HepG2 (cell line): ENCODE results near the gene LRRC19. TPM values are rescaled to one million over a fixed set of nuclear protein-coding genes. Genes with fewer than 3 reads are reported as not detected.

Experiments used
- AGO2 ChIP-seq: fragments of 200-400 bp; formaldehyde crosslinking; optimal IDR thresholded peaks from 2 replicates; pipeline ENCODE3; 2017; ENCODE audit warnings: mild to moderate bottlenecking, low read depth, low read length, moderate library complexity
- ARNT ChIP-seq: fragments of 450-650 bp; IDR thresholded peaks from 2 replicates; pipeline ENCODE4 v1.6.1; 2017
- CTCF ChIP-seq: sonication (generic); formaldehyde crosslinking; IDR thresholded peaks from 2 replicates; pipeline ENCODE4 v1.5.0; 2020; ENCODE audit warnings: mild to moderate bottlenecking, missing genetic modification reagents, moderate library complexity
- HOXA3 ChIP-seq: sonication (generic); formaldehyde crosslinking; IDR thresholded peaks from 2 replicates; pipeline ENCODE4 v1.5.0; 2020; ENCODE audit warnings: missing genetic modification reagents
- IKZF1 ChIP-seq: fragments of 450-650 bp; IDR thresholded peaks from 2 replicates; pipeline ENCODE4 v1.7.1; 2016
- ISL2 ChIP-seq: sonication (generic); formaldehyde crosslinking; IDR thresholded peaks from 2 replicates; pipeline ENCODE4 v1.5.0; 2020; ENCODE audit warnings: missing genetic modification reagents
- POLR2AphosphoS5 ChIP-seq: IDR thresholded peaks from 2 replicates; pipeline ENCODE4 v1.6.1; 2012; ENCODE audit warnings: low read depth, low read length
- RAD51 ChIP-seq: fragments of 450-650 bp; IDR thresholded peaks from 2 replicates; pipeline ENCODE4 v1.6.1; 2016; ENCODE audit warnings: borderline replicate concordance
- RCOR2 ChIP-seq: IDR thresholded peaks from 2 replicates; pipeline ENCODE4 v1.6.1; 2016; ENCODE audit warnings: missing biosample characterization, missing genetic modification reagents
- SAFB2 ChIP-seq: sonication (generic); formaldehyde crosslinking; IDR thresholded peaks from 2 replicates; pipeline ENCODE4 v1.5.1; 2020; ENCODE audit warnings: missing genetic modification reagents, low read depth, mild to moderate bottlenecking, borderline replicate concordance
- SMC3 ChIP-seq: IDR thresholded peaks from 2 replicates; pipeline ENCODE4 v1.6.1; 2011; ENCODE audit warnings: low read length, improper control_type of control experiment
- ZBTB3 ChIP-seq: sonication (generic); formaldehyde crosslinking; IDR thresholded peaks from 2 replicates; pipeline ENCODE4 v1.4.0; 2020; ENCODE audit warnings: low read depth, mild to moderate bottlenecking, moderate library complexity, missing genetic modification reagents, borderline replicate concordance
- ZBTB7B ChIP-seq: sonication (generic); formaldehyde crosslinking; IDR thresholded peaks from 2 replicates; pipeline ENCODE4 v1.4.0; 2020; ENCODE audit warnings: missing genetic modification reagents
- ZFP36L1 ChIP-seq: sonication (generic); formaldehyde crosslinking; IDR thresholded peaks from 2 replicates; pipeline ENCODE4 v1.8.0; 2022; ENCODE audit warnings: mild to moderate bottlenecking, missing genetic modification reagents, moderate library complexity
- ZNF180 ChIP-seq: sonication (generic); formaldehyde crosslinking; IDR thresholded peaks from 2 replicates; pipeline ENCODE4 v1.4.0; 2020; ENCODE audit warnings: low read depth, missing genetic modification reagents, borderline replicate concordance
- ZNF263 ChIP-seq: sonication (generic); formaldehyde crosslinking; IDR thresholded peaks from 2 replicates; pipeline ENCODE4 v1.4.0; 2020; ENCODE audit warnings: missing genetic modification reagents
- ZNF451 ChIP-seq: sonication (generic); formaldehyde crosslinking; IDR thresholded peaks from 2 replicates; pipeline ENCODE4 v1.5.0; 2020; ENCODE audit warnings: mild to moderate bottlenecking, missing genetic modification reagents
- ZNF660 ChIP-seq: sonication (generic); formaldehyde crosslinking; IDR thresholded peaks from 2 replicates; pipeline ENCODE4 v1.5.1; 2020; ENCODE audit warnings: mild to moderate bottlenecking, low read depth, missing genetic modification reagents, borderline replicate concordance
- ZNF777 ChIP-seq: sonication (generic); formaldehyde crosslinking; IDR thresholded peaks from 2 replicates; pipeline ENCODE4 v1.4.0; 2020; ENCODE audit warnings: missing genetic modification reagents
- polyA plus RNA-seq, 8 experiments: library from polyadenylated mRNA; depleted of rRNA in 3 of 8; stranded (reverse) in 7 of 8; unstranded in 1 of 8; fragments of >200 nt; fragmentation: Illumina TruSeq in 4 of 8; extraction: Trizol in 4 of 8; gene quantifications; 2 replicates each; pipeline versions ENCODE4 v1.2.1 to v1.2.3, GENCODE V29; 2011 to 2016; ENCODE audit warnings: low read depth in 4 of 8, missing spikeins in 1 of 8, mixed read lengths in 1 of 8; ENCODE audit not compliant: insufficient read depth in 1 of 8
- total RNA-seq, 5 experiments: library from RNA; depleted of rRNA; stranded (reverse); fragments of >200 nt; fragmentation: Illumina TruSeq; extraction: Trizol; gene quantifications; 2 replicates each; pipeline ENCODE4 v1.2.3, GENCODE V29; 2016; ENCODE audit warnings: low read depth in 1 of 5
- TF ChIP-seq, protein P1 (sequence below): sonication (generic); formaldehyde crosslinking; IDR thresholded peaks from 2 replicates; pipeline ENCODE4 v1.4.0; 2020; ENCODE audit warnings: missing genetic modification reagents
- TF ChIP-seq, protein P2 (sequence below): sonication (generic); formaldehyde crosslinking; IDR thresholded peaks from 2 replicates; pipeline ENCODE4 v1.4.0; 2020; ENCODE audit warnings: mild to moderate bottlenecking, missing genetic modification reagents

The LRRC19 gene
- total and polyA plus RNA-seq, 2 of the 13 experiments (the other 11 are each of a cell fraction or from before 2014, with no cell fraction given): not detected

GRCh38 chr9:26946753-26947727 is 58.4 kb downstream of the LRRC19 start, which contains the start of gene PLAA (continued):
- TF ChIP-seq, protein P1, sequence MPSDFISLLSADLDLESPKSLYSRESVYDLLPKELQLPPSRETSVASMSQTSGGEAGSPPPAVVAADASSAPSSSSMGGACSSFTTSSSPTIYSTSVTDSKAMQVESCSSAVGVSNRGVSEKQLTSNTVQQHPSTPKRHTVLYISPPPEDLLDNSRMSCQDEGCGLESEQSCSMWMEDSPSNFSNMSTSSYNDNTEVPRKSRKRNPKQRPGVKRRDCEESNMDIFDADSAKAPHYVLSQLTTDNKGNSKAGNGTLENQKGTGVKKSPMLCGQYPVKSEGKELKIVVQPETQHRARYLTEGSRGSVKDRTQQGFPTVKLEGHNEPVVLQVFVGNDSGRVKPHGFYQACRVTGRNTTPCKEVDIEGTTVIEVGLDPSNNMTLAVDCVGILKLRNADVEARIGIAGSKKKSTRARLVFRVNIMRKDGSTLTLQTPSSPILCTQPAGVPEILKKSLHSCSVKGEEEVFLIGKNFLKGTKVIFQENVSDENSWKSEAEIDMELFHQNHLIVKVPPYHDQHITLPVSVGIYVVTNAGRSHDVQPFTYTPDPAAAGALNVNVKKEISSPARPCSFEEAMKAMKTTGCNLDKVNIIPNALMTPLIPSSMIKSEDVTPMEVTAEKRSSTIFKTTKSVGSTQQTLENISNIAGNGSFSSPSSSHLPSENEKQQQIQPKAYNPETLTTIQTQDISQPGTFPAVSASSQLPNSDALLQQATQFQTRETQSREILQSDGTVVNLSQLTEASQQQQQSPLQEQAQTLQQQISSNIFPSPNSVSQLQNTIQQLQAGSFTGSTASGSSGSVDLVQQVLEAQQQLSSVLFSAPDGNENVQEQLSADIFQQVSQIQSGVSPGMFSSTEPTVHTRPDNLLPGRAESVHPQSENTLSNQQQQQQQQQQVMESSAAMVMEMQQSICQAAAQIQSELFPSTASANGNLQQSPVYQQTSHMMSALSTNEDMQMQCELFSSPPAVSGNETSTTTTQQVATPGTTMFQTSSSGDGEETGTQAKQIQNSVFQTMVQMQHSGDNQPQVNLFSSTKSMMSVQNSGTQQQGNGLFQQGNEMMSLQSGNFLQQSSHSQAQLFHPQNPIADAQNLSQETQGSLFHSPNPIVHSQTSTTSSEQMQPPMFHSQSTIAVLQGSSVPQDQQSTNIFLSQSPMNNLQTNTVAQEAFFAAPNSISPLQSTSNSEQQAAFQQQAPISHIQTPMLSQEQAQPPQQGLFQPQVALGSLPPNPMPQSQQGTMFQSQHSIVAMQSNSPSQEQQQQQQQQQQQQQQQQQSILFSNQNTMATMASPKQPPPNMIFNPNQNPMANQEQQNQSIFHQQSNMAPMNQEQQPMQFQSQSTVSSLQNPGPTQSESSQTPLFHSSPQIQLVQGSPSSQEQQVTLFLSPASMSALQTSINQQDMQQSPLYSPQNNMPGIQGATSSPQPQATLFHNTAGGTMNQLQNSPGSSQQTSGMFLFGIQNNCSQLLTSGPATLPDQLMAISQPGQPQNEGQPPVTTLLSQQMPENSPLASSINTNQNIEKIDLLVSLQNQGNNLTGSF (CRISPR knock-in tag): no peak
- TF ChIP-seq RCOR2 (CRISPR knock-in tag) (no peak), ISL2 (CRISPR knock-in tag) (peak; percentile 32; the same call in 1 of the 2 replicates), SMC3 (no peak), SAFB2 (0 out of 2 replicates have a peak, but pooled peaks have one; percentile 70), ZNF451 (0 out of 2 replicates have a peak, but pooled peaks have one; percentile 42), HOXA3 (peak; percentile 92), ZFP36L1 (CRISPR knock-in tag) (peak; percentile 45; the same call in 1 of the 2 replicates), RAD51 (no peak), ZNF263 (CRISPR knock-in tag) (no peak), ZNF660 (CRISPR knock-in tag) (no peak), ARNT (no peak), AGO2 (peak; percentile 76), IKZF1 (no peak), ZNF180 (CRISPR knock-in tag) (no peak), ZBTB7B (CRISPR knock-in tag) (0 out of 2 replicates have a peak, but pooled peaks have one; percentile 55), CTCF (CRISPR knock-in tag) (peak; percentile 59), ZNF777 (CRISPR knock-in tag) (no peak), ZBTB3 (CRISPR knock-in tag) (0 out of 2 replicates have a peak, but pooled peaks have one; percentile 37), POLR2AphosphoS5 (peak; percentile 77)
- TF ChIP-seq, protein P2, sequence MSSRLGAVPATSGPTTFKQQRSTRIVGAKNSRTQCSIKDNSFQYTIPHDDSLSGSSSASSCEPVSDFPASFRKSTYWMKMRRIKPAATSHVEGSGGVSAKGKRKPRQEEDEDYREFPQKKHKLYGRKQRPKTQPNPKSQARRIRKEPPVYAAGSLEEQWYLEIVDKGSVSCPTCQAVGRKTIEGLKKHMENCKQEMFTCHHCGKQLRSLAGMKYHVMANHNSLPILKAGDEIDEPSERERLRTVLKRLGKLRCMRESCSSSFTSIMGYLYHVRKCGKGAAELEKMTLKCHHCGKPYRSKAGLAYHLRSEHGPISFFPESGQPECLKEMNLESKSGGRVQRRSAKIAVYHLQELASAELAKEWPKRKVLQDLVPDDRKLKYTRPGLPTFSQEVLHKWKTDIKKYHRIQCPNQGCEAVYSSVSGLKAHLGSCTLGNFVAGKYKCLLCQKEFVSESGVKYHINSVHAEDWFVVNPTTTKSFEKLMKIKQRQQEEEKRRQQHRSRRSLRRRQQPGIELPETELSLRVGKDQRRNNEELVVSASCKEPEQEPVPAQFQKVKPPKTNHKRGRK: no peak
